ENCODE results near the gene CASTOR2.

GRCh38 chr7:75024922-75025321 lies 60.4 kb downstream of the CASTOR2 start:
- no peak for TF ChIP-seq CTCF (IDR thresholded peaks at IDR 0.05 in 4 of 5, conservative IDR thresholded peaks at IDR 0.05 in 1 of 5)
- TF ChIP-seq POLR2A (IDR thresholded peaks at IDR 0.05) = no peak

Measured in gastrocnemius medialis (tissue), 4 donors.